KBM-7 (cell line): ENCODE results near the gene DMRT1.

ENCODE experiments used
- DNase-seq: peaks from one replicate; pipeline ENCODE4 v3.0.0-alpha.2; 2015
- in situ Hi-C: fragments of 300-500 bp; cut with MboI; formaldehyde crosslinking; loops from 2 replicates; pipeline ENCODE4 v1.14.3; 2020; ENCODE audit warnings: low sequenced_read_pairs, low pct_unique_long_range_greater_than_20kb, mixed read lengths

The DMRT1 gene

GRCh38 chr9:1018121-1018520 is 176.6 kb downstream of the DMRT1 start:
- peak; percentile 43 for DNase-seq
- in situ Hi-C loops, result no loop called here
